ENCODE data around the gene TMIE.
"Not testable (repeated sequence)": the region's sequence is repeated elsewhere in the genome, so short reads cannot be mapped to it uniquely, and the experiment has no call there.

TMIE gene

DNA sequence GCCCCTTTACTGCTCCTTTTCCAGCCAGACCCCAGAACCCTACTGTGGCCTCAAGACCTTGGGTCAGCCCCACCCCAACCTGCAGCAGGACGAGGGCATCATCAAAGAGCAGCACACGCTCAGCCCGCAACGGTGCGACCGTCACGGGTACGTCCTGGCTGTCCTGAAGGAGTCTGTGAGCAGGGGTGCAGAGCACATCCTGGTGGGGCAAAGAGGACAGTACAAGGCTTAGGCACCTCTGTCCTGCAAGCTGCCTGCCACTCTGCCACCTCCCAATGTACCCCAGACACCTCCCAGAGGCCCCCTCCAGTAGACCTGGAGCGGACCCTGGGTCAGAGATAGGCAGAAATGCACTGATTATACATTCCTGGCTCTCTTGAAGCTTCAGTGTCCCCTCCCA is 15.7 kb upstream of the TMIE start:
- no peak for DNase-seq (ENCODE audit: low read depth)

DNA sequence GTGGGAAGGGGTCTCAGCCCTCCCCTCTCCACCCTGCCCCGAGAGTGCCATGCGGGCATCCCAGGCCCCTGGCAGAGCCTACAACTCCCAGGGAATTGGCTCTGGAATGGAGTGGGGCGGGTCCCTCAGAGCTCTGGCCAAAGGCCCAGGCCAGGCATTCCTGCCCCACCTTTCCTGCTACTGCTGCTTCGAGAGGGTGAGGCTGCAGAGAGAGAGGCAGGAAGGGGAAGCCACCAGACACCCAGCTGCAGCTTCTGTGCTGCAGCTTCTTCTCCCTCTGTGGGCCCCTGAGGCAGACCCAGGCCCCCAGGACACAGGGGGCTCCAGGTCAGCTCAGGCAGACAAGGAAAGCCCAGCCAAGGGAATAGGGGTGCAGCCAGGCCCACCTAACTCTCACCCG is 10.4 kb upstream of the TMIE start:
- no peak for DNase-seq (ENCODE audit: low read depth)

DNA sequence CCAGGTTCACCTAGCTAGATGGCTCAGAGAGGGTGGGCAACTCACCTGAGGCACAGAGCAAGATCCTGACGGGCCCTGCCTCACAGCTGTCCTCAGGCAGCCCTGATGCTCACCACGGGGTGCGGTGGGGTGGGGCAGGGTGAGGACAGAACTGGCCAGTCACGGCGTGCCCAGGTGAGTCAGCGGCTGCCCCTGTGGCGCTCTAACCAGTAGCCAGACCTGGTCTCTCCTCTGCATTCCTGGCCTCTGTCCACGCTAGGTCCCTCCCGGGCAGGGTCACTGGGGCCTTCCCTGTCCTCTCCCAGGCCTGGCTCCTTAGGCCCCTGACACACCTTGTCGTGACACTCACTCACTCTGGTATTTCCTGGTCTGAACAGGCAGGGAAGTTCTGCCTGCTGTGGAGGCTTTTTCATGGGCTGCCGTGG is 8.6 kb upstream of the TMIE start:
- no peak for DNase-seq (ENCODE audit: low read depth)

DNA sequence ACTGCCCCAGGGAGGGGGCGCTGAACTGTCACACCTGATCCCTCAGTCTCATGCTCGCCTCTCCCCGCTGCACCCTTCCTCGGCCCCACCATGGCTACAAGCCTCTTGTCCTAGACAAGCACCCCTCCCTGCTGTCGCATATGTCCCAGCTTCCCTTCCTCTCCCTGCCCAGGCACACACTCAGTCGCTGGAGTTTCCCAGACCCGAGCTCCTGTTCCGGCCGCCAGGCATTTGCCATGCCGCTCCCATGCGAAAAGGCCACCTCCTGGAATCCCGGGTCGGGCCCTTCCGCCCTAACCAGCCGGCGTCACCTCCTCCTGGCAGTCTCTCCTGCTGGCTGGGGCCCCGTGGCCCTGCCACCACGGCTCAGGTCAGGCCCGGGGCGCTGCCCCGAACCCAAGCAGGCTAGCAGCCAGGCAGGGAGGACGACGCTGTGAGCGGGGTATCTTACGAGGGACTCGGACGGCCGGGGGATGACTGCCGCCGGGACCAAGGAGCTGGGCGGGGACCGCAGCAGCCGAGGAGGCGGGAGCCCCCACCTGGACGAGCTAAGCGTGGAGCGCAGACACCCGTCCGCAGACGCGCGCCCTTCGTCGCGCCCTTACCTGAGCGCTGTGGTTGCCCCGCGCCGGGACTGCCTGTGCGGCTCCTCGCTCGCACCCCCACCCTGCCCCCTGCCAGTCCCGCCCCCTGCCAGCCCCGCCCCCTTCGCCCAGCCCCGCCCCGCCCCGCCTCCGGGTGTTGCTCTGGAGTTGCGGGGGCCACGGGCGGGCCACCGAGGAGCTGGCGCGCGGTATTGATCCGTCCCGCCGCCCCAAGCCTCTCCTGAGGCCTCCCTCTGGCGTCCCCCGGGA is 7.9 kb upstream of the TMIE start, which contains the start of gene ALS2CL:
TSS of gene ALS2CL (minus strand) at position 642 of the 854 bp plus-strand sequence. CDS start 4,239 bp downstream, outside the sequence.
- no peak for DNase-seq (ENCODE audit: low read depth)

DNA sequence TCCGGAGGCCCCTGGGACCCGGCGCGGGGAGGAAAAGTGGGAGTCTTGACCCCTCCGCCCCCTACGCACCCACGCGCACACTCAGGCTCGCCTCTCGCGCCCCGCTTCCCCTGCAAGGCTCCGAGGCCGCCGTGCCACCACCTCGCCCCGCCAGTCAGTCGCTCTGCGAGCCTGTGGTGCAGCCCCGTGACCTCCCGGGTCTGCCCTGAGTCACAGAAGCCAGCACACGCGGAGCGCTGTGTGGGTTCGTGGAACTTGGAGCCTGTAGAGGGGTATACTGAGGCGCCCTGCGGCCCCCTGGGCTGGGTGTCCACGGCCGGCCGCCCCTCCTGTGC is 7.3 kb upstream of the TMIE start:
- peak; percentile 29 for DNase-seq (ENCODE audit: low read depth)

DNA sequence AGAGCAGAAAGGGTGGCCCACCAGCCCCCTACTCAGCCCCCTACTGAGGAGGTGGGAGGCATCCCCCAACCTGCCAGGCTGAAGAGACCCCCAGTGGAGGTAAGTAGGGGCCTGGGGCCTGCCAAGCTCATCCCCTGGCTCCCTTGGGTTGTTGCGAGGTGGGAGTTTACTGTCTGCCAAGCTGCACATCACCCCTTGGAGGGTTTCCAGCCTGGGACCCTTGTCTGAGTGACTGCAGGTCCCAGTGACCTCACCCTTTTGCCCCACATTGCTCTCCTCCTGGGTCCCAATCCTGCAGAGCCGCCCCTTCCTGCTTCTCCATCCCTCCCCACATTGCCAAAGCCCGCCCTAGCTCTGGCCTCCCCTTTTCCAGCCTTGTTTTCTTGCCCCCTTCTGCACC is 6.7 kb upstream of the TMIE start:
- DNase-seq (ENCODE audit: low read depth), result no peak

DNA sequence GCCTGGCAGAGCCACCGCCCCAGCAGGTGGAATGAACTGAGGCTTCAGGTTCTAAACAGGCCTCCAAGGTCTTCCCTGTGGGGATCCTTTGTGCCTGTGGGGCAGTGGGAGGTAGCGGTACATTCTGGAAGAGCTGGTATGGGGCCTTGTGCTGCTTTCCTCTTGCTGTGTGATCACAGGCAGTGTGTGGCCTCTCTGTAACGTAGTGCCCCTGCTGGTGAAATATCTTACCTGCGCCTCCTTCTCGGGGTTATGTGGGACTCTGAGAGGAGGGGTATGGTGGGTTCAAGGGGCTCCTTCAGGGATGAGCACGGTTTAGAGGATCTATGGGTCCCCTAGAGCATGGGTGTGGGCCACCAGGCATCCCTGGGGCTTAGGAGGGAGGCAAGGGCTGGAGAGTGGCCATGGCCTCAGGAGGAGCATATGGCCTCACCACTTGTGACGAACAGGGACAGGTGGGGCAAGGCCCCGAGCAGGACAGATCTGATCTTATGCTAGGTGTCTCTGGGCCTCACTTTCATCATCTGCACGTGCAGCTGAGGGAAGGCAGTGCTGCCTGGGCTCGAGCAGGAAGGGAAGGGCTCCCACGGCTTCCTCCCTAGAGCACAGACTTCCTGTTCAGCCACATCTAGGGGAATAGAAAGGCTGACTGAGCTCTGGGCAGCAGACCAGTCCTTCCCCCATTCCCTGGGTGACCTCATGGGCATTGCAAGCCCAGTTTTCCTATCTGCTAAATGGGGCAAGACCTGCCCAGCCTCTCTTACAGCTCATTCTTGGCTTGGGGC is 5.8 kb upstream of the TMIE start:
- DNase-seq (ENCODE audit: low read depth), result no peak

DNA sequence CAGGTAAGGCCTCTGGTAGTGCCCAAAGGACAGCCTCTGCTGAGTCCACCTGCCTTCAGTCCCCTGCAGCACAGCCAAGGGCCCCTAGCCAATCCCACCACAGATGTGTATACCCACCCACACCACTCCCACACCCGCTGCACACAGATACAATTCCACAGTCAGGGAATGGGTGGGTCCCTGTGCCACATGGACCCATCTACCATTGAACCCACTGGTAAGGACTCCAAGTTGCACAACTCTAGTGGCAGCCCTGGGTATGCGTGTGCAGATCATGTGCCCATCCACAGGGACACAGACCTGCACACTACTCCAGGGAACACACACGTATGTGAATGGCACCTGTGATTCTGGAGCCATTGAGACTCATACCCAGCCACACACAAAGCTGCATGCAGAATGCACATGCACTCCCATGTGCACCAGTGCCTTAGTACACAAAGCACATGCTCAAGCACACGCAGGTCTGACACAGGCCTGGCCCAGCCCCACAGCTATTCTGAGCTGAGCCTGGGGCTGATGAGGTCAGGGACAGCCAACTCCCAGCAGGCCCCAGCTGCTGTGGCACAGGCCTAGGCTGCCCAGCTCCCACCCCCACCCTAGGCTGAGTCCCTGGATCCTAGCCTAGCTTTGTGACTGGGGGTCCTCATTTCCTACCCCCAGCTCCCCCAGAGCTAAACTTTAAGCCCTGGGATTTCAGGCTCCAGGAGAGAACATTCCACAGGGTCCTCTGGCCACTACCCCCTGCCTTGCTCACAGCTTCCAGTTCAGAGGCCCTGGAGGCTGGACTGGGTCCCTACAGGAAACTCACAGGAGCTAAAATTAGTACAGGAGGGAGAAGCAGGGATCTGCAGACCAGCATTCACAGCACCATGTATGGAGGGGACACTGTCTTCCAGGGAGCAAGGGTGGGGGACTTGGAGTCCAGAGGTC is 5.0 kb upstream of the TMIE start:
- DNase-seq (ENCODE audit: low read depth), result no peak

DNA sequence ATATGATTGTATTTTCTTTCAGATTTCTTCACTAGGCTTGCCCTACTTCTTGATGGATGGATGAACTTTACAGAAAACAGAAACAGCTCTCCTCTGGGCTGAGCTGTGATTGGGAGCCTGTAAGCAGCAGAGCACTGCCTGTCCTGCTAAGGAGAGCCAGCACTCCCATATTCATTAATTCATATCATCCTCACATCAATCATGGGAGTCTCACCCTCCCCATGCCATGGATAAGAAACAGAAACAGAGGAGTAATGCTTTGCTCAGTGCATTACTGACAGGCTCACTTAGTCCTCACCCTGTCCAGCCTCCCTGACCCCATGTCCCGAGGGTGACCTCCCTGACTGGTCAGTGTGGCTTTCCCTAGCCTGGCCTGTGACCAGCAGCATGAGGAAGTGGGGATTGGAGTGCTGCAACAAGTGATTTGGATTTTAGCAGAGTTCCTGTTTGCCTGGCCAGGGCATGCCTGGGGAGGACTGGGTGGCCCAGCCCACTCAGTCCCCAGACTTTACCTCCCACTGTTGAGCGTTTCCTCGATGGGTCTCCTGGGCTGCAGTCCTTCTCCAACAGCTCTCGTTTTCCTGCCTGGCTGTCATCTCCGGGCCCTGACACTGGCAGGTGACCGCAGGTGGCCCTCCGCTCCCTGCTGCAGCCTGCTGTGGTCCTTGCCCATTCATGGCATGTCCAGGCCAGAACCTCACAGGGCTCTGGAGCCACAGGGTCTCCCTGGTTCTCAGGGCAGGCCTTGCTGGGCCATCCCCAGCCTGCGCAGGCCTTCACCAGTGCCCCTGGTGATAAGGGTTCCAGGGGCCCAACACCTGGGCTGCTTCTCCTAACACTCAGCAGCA is 1.3 kb upstream of the TMIE start:
- peak; percentile 23 for DNase-seq (ENCODE audit: low read depth)

DNA sequence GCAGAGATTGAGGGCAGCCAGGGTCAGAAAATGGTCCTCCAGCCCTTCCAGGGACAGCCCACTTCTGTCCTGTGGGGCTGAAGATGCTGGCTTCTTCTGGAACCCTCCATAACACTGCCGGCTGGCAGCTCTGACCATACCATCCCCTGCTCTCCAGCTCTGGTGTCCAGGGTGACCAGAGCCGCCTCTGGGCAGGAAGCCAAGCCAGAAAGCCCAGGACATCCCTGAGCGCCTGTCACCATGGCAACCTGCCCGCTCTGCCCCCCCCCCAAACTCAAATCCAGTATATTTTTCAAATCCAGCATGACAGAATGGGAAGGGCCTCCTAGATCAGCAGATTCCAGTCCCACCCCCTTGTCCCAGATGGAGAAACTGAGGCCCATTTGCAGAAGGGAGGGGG is 420 bp upstream of the TMIE start:
- DNase-seq (ENCODE audit: low read depth), result no peak

DNA sequence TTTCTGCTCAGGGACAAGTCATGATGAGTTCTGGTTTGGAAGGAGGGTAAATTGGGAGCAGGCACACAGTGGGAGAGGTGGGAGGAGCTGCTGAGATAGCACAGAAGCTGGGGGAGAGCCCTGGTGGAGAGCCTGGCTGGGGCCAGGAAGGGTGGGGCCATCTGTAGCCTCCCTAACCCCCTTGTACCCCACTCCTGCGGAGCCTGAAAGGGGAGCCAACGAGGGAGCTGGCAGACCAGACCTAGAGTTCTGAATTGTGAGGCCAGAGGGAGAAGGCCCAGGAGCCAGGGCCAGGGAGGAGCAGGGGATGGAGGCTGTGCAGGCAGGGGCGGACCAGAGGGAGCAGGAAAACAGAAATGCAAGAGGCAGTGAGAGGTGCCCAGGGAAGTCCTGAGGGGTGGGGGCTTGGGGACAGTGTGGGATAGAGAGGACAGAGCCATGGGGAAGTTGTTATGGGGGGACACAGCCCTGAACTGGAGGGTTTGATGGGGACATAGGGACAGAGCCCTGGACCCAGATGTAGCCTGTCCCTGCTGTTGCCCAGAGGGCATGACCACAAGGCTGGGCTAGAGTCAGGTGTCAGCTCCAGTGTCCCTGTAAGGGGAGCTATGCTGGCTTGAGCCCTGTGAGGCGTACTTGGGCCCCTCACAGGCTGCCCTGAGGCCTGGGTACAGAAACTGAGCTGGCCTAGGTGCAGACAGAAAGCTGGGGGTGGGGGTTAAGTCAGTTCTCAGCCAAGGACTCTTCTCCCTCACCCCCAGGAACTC is 1.2 kb downstream of the TMIE start:
- DNase-seq (ENCODE audit: low read depth), result no peak

DNA sequence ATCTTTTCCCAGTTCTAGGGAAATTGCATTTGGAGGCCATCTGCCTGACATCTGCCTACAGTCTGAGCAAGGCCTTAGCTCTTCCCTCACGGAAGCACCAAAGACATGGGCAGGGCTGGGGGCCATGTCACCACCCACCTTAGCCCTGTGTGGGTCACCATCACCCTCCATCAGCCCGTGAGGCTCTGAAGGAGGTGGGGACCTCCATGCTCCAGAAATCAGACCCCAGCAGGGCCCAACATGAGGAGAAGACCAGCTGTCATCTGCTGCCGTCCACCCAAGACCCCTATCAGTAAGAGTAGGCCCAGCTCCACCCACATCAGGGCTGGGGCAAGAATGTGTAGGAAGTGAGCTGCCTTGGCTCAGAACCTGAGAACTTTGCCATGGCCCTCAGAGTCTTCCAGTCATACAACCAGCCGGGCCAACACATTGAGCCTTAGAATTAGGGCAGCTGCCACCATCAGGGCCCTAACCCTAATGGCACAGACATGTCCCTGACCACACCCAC is 1.9 kb downstream of the TMIE start:
- DNase-seq (ENCODE audit: low read depth), result no peak

DNA sequence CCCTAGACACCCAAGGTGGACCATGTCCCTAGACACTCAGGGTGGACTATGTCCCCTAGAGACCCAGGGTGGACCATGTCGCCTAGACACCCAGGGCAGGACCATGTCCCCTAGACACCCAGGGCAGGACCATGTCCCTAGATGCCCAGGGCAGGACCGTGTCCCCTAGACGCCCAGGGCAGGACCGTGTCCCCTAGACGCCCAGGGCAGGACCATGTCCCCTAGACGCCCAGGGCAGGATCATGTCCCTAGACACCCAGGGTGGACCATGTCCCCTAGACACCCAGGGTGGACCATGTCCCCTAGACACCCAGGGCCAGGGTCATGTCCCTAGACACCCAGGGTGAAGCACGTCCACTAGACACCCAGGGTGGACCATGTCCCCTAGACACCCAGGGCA is 3.2 kb downstream of the TMIE start:
- not testable (repeated sequence) for DNase-seq (ENCODE audit: low read depth)

DNA sequence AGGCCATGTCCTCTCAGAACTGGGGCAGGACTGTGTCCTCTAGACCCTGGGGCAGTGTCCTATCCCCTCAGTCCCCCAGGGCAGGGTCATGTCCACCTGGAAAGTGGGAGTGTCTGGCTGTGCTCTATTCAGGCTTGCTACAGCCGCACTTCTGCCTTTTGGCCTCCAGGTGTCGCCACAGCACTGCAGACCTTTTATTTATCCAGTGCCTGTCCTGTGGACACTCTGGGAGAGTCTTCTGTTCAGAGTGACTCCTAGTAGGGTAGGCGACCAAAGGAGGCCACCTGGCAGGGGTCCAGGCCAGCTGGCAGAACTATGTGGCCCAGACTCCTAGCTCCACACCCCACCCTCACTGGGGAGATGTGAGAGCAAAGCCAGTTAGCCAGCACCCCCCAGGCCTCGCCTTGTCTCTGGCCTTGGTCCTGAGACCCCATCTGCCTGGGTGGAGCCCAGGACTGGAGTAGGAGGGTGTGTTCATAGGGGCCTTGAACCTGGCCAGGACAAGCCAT is 3.9 kb downstream of the TMIE start:
- DNase-seq (ENCODE audit: low read depth), result peak; percentile 46

DNA sequence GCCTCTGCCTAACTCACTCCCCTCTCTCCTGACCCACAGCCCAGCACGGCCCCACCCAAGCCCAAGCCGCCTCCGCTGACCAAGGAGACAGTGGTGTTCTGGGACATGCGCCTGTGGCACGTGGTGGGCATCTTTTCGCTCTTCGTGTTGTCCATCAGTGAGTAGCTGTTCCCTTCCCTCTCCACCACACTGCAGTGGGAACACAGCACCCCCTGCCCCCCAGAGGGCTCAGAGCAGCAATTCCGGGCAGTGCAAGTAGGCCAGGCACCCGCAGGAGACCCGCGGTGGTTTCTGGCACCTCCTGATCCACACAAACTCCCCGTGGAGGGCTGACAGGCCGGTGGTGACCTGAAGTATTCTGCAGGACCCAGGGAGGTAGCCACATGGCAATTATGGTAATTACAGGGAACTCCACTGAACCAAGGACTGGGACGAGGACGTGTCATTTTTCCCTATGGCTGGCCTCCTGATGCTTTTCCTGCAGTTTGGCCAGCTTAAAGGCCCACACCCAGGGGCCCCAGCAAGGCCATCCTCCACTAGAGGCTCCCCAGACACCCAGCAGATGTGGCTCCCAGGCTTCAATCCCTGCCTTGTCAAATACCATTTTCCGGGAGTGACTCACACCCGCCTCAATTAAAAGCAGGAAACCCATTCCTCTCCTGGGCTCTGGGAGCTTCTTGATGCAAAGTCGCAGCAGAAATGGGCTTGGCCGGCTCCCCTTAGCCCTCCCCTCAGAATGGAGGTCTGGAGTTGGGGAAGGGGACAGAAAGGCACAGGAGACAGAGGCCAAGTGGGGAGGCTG is 4.8 kb downstream of the TMIE start:
- peak; percentile 17 for DNase-seq (ENCODE audit: low read depth)

DNA sequence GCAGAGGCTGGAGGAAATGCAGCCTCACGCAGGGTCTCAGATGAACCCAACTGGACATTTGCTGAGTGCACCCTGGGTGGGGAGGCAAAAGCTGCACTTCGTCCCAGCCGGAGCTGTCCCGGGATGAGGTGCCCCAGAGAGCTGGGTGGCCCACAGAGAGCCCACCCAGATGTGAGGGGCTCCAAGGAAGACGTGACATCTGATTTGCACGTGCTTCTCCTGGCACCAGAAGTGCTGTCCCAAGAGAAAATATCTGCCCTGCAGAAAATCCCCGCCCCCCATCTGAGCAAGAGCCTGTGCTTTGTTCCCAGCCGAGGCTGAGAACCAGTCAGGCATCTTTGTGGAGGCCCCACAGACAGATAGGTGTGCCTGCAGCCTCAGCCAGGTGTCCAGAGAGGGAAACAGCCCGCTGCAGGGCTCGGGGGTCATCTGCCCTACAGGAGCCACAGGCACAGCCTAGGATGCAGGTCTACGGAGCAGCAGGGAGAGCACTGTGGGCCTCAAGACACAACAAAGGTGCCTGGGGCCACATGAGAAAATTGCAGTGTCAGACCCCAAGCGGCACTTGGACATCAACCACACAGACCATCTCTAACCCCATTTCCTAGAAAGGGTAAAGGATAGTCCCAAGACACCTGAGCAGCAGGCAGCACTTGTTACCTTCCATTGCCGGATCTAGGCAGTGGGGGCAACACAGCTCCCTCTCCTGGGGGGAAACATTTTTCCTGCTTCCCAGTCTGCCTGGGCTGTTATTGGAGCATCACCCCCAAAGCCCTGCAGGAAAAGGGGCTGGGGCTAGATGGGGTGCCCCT is 5.8 kb downstream of the TMIE start:
- no peak for DNase-seq (ENCODE audit: low read depth)

DNA sequence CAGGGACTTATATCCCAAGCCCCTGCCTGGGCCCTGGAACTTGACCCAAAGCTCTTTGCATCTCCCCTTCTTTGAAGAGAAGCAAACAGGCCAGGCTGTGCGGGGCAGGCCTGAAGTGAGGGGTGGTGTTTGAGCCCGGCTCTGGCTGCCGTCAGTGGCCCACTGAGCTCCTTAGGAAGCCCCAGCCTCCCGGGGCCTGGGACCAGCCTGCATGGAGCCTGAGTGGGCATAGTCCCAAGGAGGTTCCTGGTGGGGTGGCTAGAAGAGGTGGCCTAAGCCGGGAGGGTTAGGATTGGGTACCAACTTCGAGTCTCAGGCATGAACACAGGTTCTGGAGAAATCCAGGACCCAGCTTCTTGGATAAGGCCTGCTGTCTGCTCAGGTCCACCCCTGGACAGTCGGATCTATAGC is 6.4 kb downstream of the TMIE start:
- no peak for DNase-seq (ENCODE audit: low read depth)

DNA sequence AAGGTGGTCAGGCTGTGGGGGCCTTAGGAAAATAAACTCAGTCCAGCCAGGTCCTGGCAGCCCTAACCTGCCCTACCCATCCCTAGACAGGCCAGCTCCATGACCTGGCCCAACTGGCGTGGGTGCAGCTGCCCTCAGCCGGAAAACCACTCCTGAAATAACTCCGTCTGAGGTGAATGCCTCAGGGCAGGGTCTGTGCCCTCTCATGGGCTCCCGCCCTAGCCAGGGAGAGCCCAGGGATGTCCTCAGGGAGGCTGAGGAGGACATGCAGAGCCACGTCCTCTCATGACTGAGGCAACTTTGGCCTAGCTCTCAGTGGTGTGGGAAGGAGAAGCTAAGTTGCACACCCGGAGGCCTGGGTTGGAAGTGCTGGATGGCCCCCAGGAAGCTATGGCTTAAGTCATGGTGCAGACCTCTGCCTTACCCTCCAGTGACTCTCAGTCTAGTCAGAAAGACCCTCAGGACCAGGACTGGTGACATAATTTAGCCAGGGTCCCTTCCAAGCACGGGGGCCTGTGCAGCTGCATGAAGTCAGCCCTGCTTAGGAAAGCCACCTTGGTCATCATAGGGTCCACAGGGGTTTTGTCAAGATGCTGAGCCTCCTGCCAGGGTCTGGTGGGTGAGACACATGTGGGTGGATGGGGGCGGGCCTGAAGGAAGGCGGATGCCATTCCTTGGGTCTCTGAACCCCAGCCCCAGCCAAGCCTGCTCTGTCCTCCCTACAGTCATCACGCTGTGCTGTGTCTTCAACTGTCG is 7.4 kb downstream of the TMIE start:
- DNase-seq (ENCODE audit: low read depth), result no peak

Data from amniotic epithelial cell (primary cell).